AG04450 (cell line): ENCODE results near the gene SLC25A47. TPM values are rescaled to one million over a fixed set of nuclear protein-coding genes. Genes with fewer than 3 reads are reported as not detected.
"Not testable (repeated sequence)": the region's sequence is repeated elsewhere in the genome, so short reads cannot be mapped to it uniquely, and the experiment has no call there.

Experiments
- CTCF ChIA-PET: fragments of 300-600, 350-600 bp; formaldehyde crosslinking; extraction: SDS; loops from one replicate; lab custom pipeline; 2022; ENCODE audit warnings: antibody characterized with exemption, inconsistent platforms; lab: Charles Lee
- POLR2A ChIA-PET: fragments of 350-600 bp; formaldehyde crosslinking; extraction: SDS; loops from one replicate; lab custom pipeline; 2021; ENCODE audit warnings: antibody characterized with exemption, inconsistent platforms; lab: Yijun Ruan, JAX
- DNase-seq: peaks from one replicate; pipeline ENCODE4 v3.0.0-alpha.2; 2011; ENCODE audit warnings: low read depth, low spot score
- H3K27ac ChIP-seq: one replicate; pipeline ENCODE4 v1.5.1; 2012; ENCODE audit warnings: low read depth, low read length, control low read depth
- H3K27me3 ChIP-seq: one replicate; pipeline ENCODE4 v1.6.0; 2012; ENCODE audit warnings: low read length; ENCODE audit not compliant: control insufficient read depth, insufficient read depth
- H3K4me3 ChIP-seq: 2 replicates; pipeline ENCODE4 v1.5.1; 2011; ENCODE audit warnings: mild to moderate bottlenecking, low read depth, low read length, control low read depth
- H3K9me3 ChIP-seq: 2 replicates; pipeline ENCODE4 v1.5.1; 2012; ENCODE audit warnings: low read length; ENCODE audit not compliant: control insufficient read depth, insufficient read depth
- CTCF ChIP-seq: IDR thresholded peaks from 2 replicates; pipeline ENCODE4 v1.5.1; 2011; ENCODE audit warnings: low read depth, low read length, control low read depth, inconsistent platforms
- polyA plus RNA-seq: library from polyadenylated mRNA; depleted of rRNA; stranded (reverse); fragments of >200 nt; gene quantifications from 2 replicates; pipeline ENCODE4 v1.2.3, GENCODE V29; 2011

SLC25A47 gene
- polyA plus RNA-seq, 1 experiment, result not detected

DNA sequence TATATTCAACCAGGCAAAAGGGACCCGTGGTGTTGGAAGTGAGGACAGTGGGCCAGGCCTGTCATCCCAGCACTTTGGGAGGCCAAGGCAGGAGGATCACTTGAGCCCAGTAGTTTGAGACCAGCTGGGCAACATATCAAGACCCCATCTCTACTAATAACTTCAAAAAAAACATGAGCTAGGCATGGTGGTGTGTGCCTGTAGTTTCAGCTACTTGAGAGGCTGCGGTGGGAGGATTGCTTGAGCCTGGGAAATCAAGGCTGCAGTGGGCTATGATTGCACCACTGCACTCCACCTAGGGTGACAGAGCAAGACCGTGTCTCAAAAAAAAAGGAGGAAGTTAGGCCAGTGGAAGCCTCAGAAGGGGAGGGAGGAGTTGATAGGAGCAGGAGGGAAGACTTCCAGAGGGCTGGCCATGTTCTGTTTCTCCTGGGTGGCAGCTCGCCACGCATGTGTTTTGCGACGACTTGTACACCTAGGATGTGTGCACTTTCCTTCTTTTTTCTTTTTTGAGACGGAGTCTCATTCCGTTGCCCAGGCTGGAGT lies 27.0 kb upstream of the SLC25A47 start:
- Histone ChIP-seq H3K4me3 (no peak overlapping the region), H3K9me3 (no peaks in the 10 kb centered on the region; the same call in 1 of the 2 replicates), H3K27ac (no peak overlapping the region), H3K27me3 (no peaks in the 10 kb centered on the region)
- DNase-seq, result no peak
- ChIA-PET POLR2A (interaction anchor here (1.4 kb wide), 1 partner anchor 8 kb away, joined by 4 read pairs; no protein-coding TSS in a partner anchor), CTCF (interaction anchor here (1.1 to 5.0 kb wide), 2 partner anchors 11 to 17 kb away, joined by 3 to 40 read pairs; no protein-coding TSS in a partner anchor)
- TF ChIP-seq CTCF, result no peak

DNA sequence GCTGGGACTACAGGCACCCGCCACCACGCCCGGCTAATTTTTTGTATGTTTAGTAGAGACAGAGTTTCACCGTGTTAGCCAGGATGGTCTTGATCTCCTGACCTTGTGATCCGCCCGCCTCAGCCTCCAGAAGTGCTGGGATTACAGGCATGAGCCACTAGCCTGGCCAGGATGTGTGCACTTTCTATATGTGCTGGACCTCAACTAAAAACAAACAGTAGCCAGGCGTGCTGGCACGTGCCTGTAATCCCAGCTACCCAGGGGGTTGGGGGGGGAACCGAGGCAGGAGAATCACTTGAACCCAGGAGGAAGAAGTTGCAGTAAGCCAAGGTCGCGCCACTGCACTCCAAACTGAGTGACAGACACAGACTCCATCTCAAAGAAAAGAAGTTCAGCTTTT lies 26.4 kb upstream of the SLC25A47 start:
- CTCF ChIA-PET, result interaction anchor here (1.1 to 5.0 kb wide), 2 partner anchors 11 to 18 kb away, joined by 3 to 40 read pairs; no protein-coding TSS in a partner anchor

GRCh38 chr14:100297320-100298300 lies 25.5 kb upstream of the SLC25A47 start:
- TF ChIP-seq CTCF, result no peak
- ChIA-PET POLR2A (interaction anchor here (0.7 to 1.4 kb wide), 2 partner anchors 10 to 57 kb away, joined by 3 to 4 read pairs; no protein-coding TSS in a partner anchor), CTCF (interaction anchor here (1.1 to 5.0 kb wide), 2 partner anchors 12 to 19 kb away, joined by 3 to 40 read pairs; no protein-coding TSS in a partner anchor)
- Histone ChIP-seq H3K9me3 (no peaks in the 10 kb centered on the region; the same call in 1 of the 2 replicates), H3K4me3 (peak overlapping the region; percentile 20), H3K27me3 (no peaks in the 10 kb centered on the region), H3K27ac (peak overlapping the region; percentile 89)
- peak; percentile 67 for DNase-seq

More for the DNA sequence above, 26.4 kb upstream of the SLC25A47 start:
- not testable (repeated sequence) for H3K27me3 ChIP-seq, DNase-seq, H3K4me3 ChIP-seq, H3K9me3 ChIP-seq
- POLR2A ChIA-PET, result interaction anchor here (1.4 kb wide), 1 partner anchor 9 kb away, joined by 4 read pairs; no protein-coding TSS in a partner anchor
- peak overlapping the region; percentile 89 for H3K27ac ChIP-seq

DNA sequence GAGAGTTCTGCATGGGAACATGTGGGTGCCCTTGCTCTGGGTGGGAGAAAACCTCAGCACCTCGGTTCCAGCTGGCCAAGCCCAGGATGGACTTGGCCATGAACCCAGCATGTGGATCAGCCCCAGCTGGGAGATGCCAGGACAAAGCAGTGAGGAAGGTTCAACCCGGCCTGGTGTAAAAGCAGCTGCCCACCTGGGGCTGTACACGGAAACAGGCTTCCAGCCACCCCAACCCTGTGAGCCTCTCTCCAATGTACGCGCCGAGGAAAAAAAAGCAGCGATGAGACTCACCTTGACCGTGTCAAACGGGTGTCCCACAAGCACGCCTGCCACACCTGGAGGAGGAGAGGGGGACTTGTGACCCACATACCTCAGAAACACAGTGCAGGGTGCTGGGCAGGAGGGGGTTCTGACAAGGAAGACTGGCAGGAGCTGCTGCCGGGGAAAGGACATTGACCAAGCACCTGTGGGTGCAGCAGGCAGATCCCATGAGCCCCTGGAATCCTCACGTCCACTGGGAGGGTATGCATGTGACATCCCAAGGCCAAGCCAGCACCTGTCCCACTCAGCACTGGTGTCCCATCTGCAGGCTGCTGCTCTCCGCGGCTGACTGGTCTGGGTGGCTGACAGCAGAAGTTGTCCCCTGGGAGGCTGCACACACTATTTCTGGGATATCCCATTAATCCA lies 24.4 kb upstream of the SLC25A47 start:
- ChIA-PET POLR2A (no interaction called here), CTCF (interaction anchor here (5.0 kb wide), 1 partner anchor 13 kb away, joined by 40 read pairs; no protein-coding TSS in a partner anchor)
- no peak for TF ChIP-seq CTCF
- DNase-seq, result no peak
- no peaks in the 10 kb centered on the region for H3K9me3 ChIP-seq
- peak overlapping the region; percentile 31 for H3K27ac ChIP-seq
- H3K4me3 ChIP-seq, result no peak overlapping the region
- no peaks in the 10 kb centered on the region for H3K27me3 ChIP-seq

DNA sequence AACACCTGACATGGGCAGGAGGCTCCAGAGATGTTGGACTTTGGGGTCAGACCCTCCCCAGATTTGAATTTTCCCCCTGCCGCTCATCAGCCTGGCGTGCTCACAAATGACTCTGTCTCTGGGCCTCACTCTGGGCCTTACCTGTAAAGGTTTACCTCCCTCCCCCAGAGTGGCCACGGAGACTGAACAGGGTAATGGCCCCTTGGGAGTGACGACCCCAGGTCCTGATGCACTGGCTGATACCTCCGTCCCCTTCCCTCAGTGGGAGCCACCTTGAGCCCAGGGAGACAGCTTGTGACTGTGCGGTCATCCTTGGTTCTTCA lies 23.9 kb upstream of the SLC25A47 start:
- Histone ChIP-seq H3K9me3 (no peaks in the 10 kb centered on the region), H3K4me3 (no peak overlapping the region), H3K27me3 (no peaks in the 10 kb centered on the region), H3K27ac (no peak overlapping the region)
- ChIA-PET POLR2A (no interaction called here), CTCF (no interaction called here)
- TF ChIP-seq CTCF, result no peak
- DNase-seq, result no peak
